VCaP (cell line): ENCODE results near the gene TTYH3.

Experiments used
- H3K27ac ChIP-seq: fragments of 450-650 bp; 2 replicates; pipeline ENCODE4 v1.5.1; 2017
- TF ChIP-seq, protein P1 (sequence below): fragments of 450-650 bp; conservative IDR thresholded peaks from 2 replicates; pipeline ENCODE4 v1.5.1; 2017; ENCODE audit warnings: mild to moderate bottlenecking, moderate library complexity

TTYH3 gene

GRCh38 chr7:2596464-2597272, 35.1 kb upstream of the TTYH3 start:
- H3K27ac ChIP-seq = no peak overlapping the region
- TF ChIP-seq, protein P1, sequence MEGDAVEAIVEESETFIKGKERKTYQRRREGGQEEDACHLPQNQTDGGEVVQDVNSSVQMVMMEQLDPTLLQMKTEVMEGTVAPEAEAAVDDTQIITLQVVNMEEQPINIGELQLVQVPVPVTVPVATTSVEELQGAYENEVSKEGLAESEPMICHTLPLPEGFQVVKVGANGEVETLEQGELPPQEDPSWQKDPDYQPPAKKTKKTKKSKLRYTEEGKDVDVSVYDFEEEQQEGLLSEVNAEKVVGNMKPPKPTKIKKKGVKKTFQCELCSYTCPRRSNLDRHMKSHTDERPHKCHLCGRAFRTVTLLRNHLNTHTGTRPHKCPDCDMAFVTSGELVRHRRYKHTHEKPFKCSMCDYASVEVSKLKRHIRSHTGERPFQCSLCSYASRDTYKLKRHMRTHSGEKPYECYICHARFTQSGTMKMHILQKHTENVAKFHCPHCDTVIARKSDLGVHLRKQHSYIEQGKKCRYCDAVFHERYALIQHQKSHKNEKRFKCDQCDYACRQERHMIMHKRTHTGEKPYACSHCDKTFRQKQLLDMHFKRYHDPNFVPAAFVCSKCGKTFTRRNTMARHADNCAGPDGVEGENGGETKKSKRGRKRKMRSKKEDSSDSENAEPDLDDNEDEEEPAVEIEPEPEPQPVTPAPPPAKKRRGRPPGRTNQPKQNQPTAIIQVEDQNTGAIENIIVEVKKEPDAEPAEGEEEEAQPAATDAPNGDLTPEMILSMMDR = no peak

- TF ChIP-seq, protein P1 = no peak
These were observed 34.5 kb upstream of the TTYH3 start for GRCh38 chr7:2597273-2597640.

DNA sequence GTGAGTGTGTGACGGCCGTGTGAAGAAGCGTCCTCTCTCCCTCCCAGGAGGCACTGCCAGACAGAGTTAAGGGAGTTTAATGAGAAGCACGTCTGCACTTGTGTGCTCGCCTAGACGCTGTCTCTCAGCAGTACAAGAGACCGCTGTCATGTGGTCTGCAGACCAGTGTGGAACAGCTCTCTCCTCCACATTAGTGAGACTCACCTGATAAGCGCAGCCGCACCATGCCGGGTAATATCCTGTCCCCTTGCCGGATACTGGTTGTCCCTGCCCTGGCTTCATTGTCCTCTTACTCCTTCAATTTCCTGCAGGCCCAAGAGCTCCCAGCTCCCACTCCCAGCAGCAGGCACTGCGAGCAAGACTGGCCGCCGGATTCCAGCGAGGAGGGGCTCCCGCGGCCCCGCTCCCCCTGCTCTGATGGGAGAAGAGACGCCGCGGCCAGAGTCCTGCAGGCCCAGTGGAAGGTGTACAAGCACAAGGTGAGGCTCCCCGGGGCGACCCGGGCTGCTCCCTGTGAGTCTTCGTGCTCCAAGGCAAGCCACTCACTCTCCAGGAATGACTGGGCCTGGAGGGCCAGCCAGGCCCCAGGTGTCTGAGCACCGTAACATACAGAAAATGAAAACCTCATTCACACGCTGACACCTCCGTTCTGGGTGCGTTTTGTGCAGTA, 33.5 kb upstream of the TTYH3 start:
- TF ChIP-seq, protein P1 = no peak
- no peak overlapping the region for H3K27ac ChIP-seq

More at GRCh38 chr7:2597273-2597640, 34.5 kb upstream of the TTYH3 start:
- H3K27ac ChIP-seq = no peak overlapping the region

- TF ChIP-seq, protein P1 = peak; percentile 26; the same call in 1 of the 2 replicates
These were observed 30.7 kb upstream of the TTYH3 start for GRCh38 chr7:2601065-2601464.

DNA sequence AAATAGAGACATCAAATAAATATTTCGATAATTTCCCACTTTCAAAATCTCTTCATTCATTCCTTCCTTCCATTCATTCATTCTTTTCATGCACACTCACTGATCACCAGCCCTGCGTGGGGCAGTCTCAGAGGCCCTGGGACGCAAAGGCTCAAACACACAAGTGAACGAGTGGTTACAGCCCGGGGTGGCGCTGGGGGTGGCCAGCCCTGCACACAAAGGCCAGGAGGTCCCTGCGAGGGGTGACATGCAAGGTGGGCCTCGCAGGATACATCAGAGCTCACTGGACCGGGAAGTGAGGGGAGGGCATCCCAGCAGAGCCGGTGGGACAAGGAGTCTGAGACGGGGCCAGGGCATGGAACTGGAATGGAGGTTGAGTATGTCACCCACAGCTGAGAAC, 29.9 kb upstream of the TTYH3 start:
- H3K27ac ChIP-seq = no peak overlapping the region
- TF ChIP-seq, protein P1 = no peak

More at GRCh38 chr7:2601065-2601464, 30.7 kb upstream of the TTYH3 start:
- H3K27ac ChIP-seq = no peak overlapping the region

GRCh38 chr7:2602406-2603043, 29.3 kb upstream of the TTYH3 start:
- TF ChIP-seq, protein P1 = no peak
- no peak overlapping the region for H3K27ac ChIP-seq
